GM19099 (cell line): ENCODE measurements around the gene PTPRF.

Experiments
- POLR2A ChIP-seq: IDR thresholded peaks from 3 replicates; pipeline ENCODE4 v1.6.1; 2011; ENCODE audit warnings: low read depth; ENCODE audit not compliant: insufficient read length; ENCODE audit errors: extremely low read depth

PTPRF gene

GRCh38 chr1:43570277-43570676, 39.6 kb downstream of the PTPRF start:
- TF ChIP-seq POLR2A = no peak

GRCh38 chr1:43570715-43571114, 40.0 kb downstream of the PTPRF start:
- TF ChIP-seq POLR2A = no peak

- no peak for TF ChIP-seq POLR2A
These were observed 41.4 kb downstream of the PTPRF start for GRCh38 chr1:43572084-43572483.

GRCh38 chr1:43572538-43572937, 41.9 kb downstream of the PTPRF start:
- no peak for TF ChIP-seq POLR2A

GRCh38 chr1:43573066-43573800, 42.5 kb downstream of the PTPRF start:
- TF ChIP-seq POLR2A = no peak

GRCh38 chr1:43576521-43576920, 45.8 kb downstream of the PTPRF start:
- TF ChIP-seq POLR2A = no peak

- TF ChIP-seq POLR2A = no peak
These were observed 47.2 kb downstream of the PTPRF start for GRCh38 chr1:43577655-43578542.

GRCh38 chr1:43580039-43580438, 49.4 kb downstream of the PTPRF start:
- no peak for TF ChIP-seq POLR2A

- TF ChIP-seq POLR2A = no peak
These were observed 51.5 kb downstream of the PTPRF start for GRCh38 chr1:43582162-43582566.

GRCh38 chr1:43583058-43583457, 52.4 kb downstream of the PTPRF start:
- TF ChIP-seq POLR2A = no peak

- TF ChIP-seq POLR2A = no peak
These were observed 53.5 kb downstream of the PTPRF start for GRCh38 chr1:43584204-43584603.

- TF ChIP-seq POLR2A = no peak
These were observed 54.9 kb downstream of the PTPRF start for GRCh38 chr1:43585557-43585956.

- TF ChIP-seq POLR2A = no peak
These were observed 55.6 kb downstream of the PTPRF start for GRCh38 chr1:43586136-43586731.

GRCh38 chr1:43587001-43587400, 56.3 kb downstream of the PTPRF start:
- TF ChIP-seq POLR2A = no peak

GRCh38 chr1:43587594-43587993, 56.9 kb downstream of the PTPRF start:
- TF ChIP-seq POLR2A = no peak

- TF ChIP-seq POLR2A = no peak
These were observed 57.9 kb downstream of the PTPRF start for GRCh38 chr1:43588592-43588991.
